Measurements from ENCODE around the gene PPARA.

DNA sequence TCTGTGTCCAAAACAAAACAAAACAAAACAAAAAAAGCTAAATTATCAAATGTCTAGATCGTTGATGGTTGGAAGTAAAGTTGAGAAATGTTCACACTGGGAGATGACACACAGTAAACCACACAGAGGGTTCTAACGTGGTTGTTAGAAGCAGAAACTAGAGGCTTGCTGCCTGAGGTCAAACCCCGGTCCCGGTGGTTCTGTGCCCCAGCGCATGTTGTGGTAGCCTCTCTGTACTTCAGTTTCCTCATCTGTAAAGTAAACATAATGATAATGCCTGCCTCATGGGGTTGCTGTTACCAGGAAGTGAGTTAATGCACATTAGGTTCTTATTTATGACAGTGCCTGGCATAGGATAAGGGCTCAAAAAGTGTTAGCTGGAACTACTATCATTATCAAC is 33.4 kb downstream of the PPARA start:
- TF ChIP-seq, protein P1, sequence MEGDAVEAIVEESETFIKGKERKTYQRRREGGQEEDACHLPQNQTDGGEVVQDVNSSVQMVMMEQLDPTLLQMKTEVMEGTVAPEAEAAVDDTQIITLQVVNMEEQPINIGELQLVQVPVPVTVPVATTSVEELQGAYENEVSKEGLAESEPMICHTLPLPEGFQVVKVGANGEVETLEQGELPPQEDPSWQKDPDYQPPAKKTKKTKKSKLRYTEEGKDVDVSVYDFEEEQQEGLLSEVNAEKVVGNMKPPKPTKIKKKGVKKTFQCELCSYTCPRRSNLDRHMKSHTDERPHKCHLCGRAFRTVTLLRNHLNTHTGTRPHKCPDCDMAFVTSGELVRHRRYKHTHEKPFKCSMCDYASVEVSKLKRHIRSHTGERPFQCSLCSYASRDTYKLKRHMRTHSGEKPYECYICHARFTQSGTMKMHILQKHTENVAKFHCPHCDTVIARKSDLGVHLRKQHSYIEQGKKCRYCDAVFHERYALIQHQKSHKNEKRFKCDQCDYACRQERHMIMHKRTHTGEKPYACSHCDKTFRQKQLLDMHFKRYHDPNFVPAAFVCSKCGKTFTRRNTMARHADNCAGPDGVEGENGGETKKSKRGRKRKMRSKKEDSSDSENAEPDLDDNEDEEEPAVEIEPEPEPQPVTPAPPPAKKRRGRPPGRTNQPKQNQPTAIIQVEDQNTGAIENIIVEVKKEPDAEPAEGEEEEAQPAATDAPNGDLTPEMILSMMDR (conservative IDR thresholded peaks at IDR 0.05; ENCODE audit: low read depth, low read length): no peak
- TF ChIP-seq EZH2phosphoT487 (IDR thresholded peaks at IDR 0.05; ENCODE audit: borderline replicate concordance, low read length): no peak
- no peak for TF ChIP-seq EZH2 (IDR thresholded peaks at IDR 0.05; ENCODE audit: low read length, unreplicated experiment)
